Kidney glomerular epithelial cell (primary cell): ENCODE data around the gene MFSD12.

Source experiments
- DNase-seq: peaks from one replicate; lab custom pipeline; 2025; lab: John Stamatoyannopoulos, UW

The MFSD12 gene

DNA sequence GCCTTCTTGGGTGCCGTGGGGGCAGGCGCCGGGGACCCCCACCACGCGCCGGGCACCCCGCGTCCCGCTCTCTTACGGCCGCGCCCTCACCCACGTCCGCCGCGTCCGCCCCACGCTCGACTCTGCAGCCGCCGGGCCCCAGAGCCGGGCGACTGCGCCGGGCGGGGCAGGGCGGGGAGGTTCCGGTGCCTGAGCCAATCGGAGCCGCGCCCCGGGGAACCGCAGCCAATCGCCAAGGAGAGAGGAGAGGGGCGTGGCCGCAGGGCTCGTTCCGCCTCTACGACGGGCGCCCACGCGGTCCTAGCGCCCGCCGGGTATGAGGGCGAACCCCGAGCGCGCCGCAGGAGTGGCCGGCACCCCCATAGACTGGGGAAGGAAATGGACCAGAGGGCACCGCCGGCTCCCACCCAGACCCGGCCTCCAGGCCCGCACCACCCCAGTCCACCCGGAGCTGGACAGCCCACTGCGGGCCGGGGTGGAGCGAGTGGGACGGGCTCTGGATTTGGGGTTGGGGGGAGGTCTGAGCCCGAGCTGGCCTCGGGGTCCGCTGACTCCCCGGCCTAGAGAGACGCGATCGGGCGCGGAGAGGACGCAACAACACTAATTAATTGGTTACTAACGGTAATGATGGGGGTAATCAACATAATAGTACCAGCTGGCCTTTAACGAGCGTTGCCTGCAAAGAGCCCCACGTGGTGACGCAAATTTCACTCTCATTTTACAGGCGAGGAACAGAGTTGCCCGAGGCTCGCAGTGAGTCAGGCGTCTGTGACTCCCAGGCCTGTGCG, at the start of gene MFSD12:
Gene MFSD12, minus strand, starts transcription at position 126 of the 788 bp plus-strand sequence. CDS start 183 bp downstream, outside the sequence.
- peak; percentile 85 for DNase-seq

DNA sequence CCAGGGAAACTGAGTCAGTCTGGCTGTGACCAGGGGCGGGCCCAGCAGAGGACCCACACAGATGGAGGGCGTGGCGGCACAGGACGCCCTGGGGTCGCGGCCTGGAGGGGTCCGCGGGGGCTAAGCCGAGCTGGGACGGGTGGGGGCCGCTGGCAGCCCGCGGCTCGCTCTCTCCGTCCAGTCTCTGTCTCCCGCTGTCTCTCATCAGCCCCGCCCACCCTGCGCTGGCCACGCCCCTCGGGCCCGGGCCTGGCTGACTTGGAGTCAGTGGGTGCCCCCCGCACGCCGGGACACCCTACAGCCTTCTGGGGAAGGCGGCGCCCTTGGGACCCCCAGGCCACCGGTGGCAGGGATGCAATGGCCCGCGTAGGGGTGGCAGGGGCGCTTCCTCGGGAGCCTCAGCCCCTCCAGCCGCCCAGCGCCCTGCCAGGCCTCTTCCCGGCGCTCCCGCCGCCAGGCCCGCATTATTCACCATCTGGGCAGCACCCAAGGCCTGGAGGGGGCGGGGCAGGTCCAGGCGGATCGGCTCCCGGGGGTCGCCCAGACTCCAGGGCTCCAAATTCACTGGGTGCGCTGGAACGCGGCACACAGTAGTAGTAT, 49.4 kb upstream of the MFSD12 start, which contains the start of gene TBXA2R:
Gene TBXA2R, minus strand, starts transcription at position 186 of the 600 bp plus-strand sequence. CDS start 6,241 bp downstream, outside the sequence.
- no peak for DNase-seq

DNA sequence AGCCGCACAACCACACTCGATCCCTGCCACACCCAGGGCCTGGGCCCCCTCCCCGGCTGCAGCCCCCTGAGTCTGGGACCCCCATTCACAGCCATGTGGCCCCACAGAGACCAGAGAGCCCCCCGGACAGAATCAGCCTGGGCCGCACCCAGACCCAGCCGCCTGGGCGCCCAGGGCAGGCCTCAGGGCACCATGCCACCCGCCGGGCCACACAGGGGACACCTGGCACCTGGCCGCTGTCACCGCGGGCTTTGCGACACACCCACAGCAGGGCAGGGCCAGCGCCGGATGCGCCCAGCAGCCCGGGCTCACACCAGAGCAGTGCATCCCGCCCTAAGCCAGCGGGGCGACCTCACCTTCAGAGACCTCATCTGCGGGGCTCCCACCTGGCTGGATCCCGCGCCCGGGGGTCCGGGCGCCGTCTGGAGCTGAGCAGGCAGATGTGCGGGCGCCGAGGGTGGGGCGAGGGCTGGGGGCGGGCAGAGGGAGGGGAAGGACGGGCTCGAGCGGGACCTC, 48.8 kb upstream of the MFSD12 start:
- no peak for DNase-seq

DNA sequence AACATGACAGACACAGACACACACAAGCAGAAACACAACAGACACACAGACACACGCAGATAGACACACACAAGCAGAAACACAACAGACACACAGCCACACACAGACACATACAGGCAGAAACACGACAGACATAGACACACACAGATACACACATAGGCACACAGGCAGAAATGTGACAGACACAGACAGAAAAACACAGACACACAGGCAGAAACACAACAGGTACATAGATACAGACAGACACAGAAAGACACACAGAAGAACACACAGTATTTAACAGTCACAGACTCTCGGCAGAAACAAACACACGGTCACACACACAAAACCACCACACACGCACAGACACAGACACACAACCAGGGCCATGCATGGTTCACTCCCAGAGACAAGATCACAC, 48.4 kb upstream of the MFSD12 start:
- no peak for DNase-seq

DNA sequence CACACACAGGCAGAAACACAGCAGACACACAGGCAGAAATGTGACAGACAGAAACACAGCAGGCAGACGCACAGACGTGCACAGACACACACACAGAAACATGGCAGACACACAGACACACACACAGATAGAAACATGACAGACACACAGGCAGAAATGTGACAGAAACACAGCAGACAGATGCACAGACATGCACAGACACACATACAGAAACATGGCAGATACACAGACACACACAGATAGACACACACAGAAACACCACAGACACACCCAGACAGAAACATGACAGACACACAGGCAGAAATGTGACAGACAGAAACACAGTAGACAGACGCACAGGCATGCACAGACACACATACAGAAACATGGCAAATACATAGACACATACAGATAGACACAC, 48.0 kb upstream of the MFSD12 start:
- DNase-seq = no peak

DNA sequence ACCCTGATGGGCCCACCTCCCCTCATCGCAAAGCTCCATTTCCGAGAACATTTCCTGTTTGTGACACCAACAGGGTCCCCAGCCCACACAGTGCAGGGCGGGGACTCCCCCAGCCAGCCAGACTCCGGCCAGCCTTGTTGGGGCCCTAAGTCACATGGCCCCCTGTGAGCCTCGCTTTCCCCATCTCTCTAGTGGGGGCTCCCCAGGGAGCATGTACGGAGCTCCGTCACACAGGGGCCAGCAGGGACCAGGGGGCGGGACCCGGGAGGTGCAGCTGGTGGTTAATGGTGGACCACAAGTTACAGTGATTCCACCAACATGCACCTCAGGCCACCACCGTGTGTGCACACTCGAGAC, 47.6 kb upstream of the MFSD12 start:
- DNase-seq = no peak

DNA sequence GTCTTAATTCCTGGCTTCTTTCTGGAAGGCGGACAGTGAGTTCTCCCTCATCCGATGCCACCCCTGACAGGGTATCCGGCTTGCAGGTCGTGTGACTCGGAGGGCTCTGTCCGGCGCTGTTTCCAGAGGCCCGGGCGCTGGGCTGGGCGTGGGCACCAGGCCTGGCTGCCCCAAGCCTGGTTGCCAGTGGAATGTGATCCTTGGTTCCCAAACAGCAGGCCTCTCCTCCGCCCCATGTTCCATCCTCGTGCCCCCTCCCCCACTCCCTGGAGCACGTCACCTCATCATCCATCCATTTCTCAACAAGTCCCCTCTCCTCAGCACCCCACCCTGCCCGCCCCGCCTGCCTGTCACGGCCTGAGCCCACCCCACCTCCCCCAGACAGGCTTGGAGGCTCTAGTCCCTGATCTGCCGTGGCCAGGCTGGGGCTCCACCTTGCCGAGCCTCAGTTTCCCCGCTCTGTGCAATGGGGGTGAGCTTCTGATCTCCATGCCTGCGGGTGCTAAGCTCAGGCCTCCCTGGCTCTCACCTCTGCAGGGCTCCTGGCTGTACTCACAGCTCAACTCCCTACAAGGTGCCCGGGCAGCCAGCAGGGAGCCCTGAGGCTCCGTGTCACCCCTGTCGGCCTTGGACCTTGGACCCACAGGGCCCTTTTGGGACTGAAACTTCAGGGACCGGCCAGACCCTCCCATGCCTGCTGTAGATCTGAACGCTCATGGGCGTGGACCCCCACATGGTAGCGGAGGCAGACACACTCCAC, 47.0 kb upstream of the MFSD12 start:
- DNase-seq = no peak

DNA sequence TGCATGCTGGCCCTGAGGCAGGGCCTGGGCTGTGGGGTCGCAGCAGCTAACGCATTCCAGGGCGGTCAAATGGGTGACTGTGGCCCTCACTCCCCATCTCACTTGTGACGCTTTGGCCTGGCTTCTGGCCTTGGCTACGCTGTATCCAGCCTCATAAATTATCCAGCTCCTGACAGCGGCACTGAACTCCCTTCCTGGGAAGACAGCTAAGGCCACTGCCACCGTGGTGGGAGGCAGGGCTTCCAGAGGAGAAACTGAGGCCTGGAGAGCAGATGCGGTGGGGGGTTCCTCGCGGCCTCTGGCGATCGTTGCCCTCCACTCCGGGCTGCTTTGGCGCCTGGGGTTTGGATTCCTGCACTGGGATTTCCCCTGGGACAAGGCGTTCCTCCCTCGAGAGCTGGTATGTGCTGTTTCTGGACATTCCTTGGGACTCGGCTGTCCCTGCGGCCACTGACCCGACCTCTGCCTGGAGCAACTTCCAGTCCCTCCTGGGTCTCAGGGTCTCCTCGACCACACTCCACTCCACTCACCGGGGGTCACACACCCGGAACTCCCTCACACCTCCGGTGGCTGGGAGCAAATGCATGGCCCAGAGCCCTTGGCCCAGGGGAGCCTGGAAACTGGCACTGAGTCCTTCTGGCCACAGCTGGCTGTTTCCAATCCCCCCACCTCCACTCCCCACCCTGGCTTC, 45.9 kb upstream of the MFSD12 start:
- no peak for DNase-seq

DNA sequence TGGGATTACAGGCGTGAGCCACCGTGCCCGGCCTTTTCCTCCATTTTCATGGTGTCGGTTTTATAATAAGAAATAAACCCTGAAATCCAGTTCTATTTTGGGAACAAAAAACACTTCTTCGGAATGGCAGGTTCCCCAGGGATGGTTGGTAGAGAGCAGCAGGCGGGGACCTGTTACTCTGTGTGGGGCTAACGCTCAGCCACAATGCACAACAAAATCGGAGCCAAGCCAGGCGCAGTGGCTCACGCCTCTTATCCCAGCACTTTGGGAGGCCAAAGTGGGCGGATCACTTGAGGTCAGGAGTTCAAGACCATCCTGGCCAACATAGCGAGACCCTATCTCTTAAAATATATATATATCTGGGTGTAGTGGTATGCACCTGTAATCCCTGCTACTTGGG, 43.6 kb upstream of the MFSD12 start:
- no peak for DNase-seq

DNA sequence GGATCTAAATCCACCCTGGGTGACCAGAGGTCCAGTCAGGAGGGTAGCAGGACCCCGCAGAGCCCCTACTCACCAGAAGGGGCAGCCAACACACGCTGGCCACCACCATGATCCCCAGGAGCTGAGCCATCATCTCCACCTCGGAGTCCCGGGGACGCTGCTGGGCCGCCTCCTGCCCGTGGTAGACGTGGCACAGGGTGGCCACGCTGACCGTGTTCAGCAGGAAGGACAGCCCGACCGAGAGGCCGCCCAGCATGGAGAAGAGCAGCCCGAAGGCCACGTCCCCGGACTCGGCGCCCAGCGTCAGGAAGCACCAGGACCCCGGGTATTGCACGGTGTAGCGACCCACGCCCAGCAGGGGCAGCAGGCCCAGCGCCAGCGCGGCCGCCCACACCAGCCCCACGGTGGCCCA, 42.4 kb upstream of the MFSD12 start:
- DNase-seq = no peak

DNA sequence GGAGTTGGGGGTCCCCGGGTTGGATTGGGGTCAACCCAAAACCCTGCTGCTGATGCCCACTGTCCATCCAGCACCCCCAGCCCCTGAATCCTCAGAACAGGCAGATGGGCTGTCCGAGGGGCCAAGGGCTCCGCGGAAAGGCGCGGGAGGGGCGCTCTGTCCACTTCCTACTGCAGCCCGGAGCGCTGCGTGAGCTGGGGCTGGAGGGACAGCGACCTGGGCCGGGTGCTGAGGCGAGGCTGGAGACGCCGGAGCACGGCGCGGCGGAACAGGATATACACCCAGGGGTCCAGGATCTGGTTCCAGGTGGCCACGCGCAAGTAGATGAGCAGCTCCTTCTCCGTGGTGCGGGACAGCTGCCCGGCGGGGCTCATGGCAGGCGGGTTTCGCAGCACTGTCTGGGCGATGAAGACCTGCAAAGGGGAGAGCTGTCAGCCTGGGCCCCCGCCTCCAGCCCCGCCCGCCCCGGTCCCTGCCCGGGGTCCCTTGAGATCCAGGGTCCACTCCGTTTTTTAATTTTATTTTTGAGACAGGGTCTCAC, 38.2 kb upstream of the MFSD12 start:
- no peak for DNase-seq

DNA sequence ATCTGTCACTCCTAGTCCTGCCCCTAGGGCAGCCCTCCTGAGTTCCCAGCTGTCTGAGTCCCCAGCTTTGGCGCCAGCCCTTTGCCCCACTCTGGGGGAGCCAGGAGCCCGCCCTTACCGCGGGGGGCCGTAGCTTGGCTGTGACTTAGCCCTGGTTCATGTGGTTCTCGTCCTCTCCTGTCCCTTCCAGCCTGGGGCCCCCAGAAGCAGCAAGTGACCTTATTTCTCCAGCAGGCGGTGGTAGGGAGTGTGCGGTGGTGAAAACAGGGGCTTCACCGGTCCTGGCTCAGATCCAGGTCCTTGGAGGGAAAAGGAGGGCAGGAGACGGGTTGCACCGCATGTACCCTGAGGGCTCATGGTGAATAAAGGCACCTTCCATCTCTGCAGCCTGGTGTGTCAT, 35.8 kb upstream of the MFSD12 start:
- no peak for DNase-seq

DNA sequence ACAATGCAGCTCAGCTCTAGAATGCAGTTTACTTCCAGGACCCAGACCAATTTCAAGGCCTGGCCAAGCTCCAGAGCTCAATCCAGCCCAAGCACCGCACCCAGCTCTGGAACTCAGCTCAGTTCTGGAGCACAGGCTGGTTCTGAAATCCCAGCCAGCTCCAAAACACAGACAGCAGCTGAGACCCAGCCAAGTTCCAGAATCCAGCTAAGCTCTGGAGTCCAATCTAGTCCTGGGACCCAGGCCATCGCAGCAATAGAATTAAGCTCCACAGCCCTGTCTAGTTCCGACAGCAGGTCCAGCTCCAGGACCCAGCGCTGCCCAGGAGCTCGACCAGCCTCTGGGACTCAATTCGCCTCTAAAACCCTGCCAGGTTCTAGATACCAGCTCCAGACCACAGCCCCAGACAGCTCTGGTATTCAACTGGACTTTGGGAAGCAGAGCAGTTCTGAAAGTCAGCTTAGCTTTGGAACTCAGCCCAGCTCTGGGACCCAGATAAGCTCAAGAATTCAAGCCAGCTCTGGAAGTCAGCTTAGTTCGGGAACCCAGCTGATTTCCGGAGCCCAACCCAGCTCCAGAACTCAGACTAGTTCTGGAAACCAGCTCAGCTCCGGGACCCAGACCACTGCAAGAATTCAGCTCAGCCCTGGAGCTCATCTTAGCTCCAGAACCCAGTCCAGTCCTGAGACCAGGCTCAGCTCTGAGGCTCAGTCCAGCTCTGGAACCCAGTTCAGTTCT, 34.7 kb upstream of the MFSD12 start:
- no peak for DNase-seq

DNA sequence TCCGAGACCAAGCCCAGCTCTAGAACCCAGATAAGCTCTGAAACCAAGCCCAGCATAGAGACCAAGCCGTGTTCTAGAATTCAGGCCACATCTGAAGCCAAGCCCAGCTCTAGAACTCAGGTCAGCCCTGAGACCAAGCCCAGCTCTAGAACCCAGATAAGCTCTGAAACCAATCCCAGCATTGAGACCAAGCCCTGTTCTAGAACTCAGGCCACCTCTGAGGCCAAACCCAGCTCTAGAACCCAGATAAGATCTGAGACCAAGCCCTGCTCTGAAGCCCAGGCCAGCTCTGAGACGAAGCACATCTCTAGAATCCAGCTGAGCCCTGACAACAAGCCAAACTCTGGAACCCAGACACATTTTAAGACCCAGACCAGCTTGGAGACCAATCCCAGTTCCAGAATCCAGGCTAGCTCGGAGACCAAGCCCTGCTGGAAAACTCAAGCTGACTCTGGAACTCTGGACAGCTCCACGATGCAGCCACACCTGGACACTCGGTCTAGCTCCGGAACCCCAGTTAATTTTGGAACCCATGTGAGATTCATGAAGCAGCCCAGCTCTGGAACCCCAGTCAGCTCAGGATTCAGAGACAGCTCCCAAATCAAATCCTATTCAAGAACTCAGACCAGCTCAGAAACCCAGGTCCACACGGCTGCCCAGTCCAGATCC, 33.7 kb upstream of the MFSD12 start:
- DNase-seq = no peak

DNA sequence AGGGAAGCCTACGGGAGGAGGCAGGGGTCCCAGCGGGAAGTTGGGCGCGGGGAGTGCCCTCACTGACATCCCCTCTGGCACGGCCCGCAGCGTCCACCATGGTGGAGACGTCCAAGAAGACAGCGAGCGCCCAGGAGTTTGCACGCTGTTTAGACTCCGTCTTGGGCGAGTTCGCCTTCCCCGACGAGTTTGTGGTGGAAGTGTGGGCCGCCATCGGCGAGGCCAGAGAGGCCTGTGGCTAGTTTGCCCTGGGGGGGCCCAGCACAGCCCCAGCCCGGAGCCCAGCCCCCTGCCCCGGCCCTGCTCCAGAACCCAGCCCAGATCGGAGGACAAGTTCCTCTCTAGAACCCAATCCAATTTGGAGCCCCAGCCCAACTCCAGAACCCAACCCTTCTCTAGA, 32.6 kb upstream of the MFSD12 start:
- DNase-seq = no peak

DNA sequence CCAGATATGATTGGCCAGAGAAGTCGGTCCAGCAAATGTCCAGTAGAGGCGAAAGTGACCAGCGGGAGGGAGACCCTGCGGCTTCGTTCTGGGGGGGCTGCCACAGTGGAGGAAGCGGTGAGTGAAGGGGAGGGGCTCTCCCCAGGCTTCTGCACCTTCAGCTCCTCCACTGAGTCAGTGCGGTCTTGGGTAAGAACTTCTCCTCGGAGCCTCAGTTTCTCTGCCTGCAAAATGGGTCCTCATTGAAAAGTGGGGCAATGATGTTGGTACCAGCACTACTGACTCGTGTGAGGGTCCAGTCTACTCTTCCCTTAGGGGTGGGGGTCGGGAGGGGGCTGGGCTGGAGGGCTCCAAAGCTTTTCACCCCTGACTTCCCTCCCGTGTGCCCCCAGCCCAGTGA, 32.1 kb upstream of the MFSD12 start:
- DNase-seq = no peak

DNA sequence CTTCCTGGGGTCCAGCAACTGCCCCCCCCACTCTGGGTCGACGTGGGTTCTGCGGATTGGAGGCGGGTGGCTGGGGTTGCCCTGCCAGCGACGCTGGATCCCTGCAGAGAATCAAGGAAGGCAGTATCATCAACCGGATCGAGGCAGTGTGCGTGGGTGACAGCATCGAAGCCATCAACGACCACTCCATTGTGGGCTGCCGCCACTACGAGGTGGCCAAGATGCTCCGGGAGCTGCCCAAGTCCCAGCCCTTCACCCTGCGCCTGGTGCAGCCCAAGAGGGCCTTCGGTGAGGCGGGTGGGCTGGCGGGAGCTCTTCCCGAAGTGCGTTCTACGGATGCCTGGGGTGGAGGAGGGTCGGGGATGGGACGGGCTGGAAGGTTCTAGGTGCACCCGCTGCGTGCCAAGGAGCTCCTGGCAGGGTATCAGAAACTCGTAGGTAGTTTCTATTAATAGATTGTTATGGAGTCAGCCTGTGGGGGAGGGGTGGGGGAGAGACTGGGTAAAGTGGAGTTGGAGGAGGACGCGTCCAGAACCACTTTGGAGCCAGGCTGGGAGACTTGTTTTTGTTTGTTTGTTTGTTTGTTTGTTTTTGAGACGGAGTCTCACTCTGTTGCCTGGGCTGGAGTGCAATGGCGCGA, 29.4 kb upstream of the MFSD12 start:
- DNase-seq = no peak

DNA sequence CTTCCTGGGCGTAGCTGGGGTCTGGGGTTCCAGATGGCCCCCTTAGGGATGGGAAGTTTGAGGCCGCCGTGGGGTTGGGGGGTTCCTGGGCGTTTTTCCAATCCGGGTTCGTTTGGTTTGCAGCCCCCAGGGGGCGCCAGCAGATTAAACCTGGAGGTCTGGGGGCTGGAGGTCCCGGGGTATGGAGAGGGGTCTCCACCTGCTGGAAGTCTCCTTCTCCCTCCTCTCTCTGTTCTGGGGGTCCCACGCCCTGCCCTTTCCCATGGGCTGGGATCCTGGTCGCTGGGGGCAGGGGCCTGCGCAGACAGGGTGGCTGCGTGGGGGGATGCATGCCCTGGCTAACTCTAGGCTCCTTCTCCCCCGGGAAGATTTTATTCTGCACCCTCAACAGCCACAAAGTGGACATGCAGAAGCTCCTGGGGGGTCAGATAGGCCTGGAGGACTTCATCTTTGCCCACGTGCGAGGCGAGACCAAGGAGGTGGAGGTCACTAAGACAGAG, 28.8 kb upstream of the MFSD12 start:
- no peak for DNase-seq

DNA sequence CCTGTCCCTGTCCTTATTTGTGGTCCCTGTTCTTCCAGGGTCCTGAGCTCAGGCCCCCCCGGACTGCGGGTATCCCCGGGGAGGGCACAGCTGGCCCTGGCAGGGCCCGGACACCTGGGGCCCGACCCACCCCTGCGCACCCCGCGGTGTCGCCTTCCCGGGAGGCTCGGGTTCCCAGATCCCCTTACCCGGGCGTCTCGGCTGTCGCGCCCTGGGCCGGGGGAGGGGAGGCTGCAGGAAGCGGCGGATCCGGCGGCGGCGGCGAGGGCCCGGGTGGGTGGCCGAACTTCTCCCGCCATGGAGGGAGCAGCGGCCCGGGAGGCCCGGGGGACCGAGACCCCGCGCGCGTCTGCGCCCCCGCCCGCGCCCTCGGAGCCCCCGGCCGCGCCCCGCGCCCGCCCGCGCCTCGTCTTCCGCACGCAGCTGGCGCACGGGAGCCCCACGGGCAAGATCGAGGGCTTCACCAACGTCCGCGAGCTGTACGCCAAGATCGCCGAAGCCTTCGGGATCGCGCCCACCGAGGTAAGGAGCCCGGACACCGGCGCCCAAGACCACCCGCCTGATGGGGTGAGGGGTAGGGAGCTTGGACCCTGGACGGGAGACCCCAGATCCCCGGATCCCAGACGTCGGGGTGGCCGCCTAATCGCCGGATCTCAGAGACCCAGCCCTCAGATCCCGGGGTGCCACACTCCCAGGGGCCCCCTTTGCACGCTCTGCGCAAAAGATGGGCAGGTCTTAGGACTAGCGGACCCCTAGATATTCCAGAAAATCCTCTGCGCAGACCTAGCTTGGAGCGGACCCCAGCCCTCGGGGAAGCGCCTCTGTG, 28.1 kb upstream of the MFSD12 start, which contains the start of gene GIPC3:
Gene GIPC3, plus strand, starts transcription at position 178 of the 826 bp plus-strand sequence. Its CDS starts 120 bp downstream, at position 298.
- no peak for DNase-seq
